Measurements from ENCODE around the gene WASHC2A. TPM values are rescaled to one million over a fixed set of nuclear protein-coding genes. Genes with fewer than 3 reads are reported as not detected.
"Not testable (repeated sequence)": the region's sequence is repeated elsewhere in the genome, so short reads cannot be mapped to it uniquely, and the experiment has no call there.

The WASHC2A gene
- total RNA-seq, 2 donors from 2014 or later = 41.2 to 55.5 TPM

GRCh38 chr10:50027195-50027594 is 40.6 kb upstream of the WASHC2A start:
- DNase-seq = no peak
- no peak for TF ChIP-seq CTCF (IDR thresholded peaks at IDR 0.05)
- Histone ChIP-seq H3K4me1 (no peaks in the 10 kb centered on the region), H3K9ac (ENCODE audit: low read depth in 2 of 2, low read length in 2 of 2) (no peak overlapping the region), H3K27ac (no peak overlapping the region), H3K4me3 (no peak overlapping the region), H3K27me3 (no peaks in the 10 kb centered on the region), H3K9me3 (no peaks in the 10 kb centered on the region), H3K36me3 (no peaks in the 10 kb centered on the region)
- intact Hi-C loops (cut with DNase I) = no loop called here

DNA sequence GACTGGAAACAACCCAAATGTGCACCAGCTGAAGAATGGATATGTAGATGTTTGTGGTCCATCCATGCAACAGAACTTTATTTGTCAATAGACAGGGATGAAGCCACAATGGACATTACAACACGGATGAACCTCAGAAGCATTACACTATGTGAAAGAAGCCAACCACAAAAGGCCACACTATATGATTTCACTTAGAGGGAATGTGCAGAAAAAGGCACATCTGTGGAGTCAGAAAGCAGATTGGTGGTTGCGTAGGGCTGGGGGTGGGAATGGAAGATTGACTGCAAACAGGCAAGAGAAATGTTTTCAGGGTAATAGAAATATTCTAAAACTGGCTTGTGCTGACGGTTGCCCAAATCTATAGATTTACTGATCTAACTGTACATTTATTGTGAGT is 34.3 kb upstream of the WASHC2A start:
- H3K4me3 ChIP-seq = no peak overlapping the region
- no peak for TF ChIP-seq CTCF (IDR thresholded peaks at IDR 0.05)
- H3K27ac ChIP-seq = no peak overlapping the region
- H3K27me3 ChIP-seq = no peaks in the 10 kb centered on the region
- H3K4me1 ChIP-seq = no peaks in the 10 kb centered on the region
- intact Hi-C loops (cut with DNase I) = loop anchor here (10.0 kb wide), 1 partner anchor 611 kb away; no protein-coding TSS in a partner anchor
- DNase-seq = no peak
- no peak overlapping the region for H3K9ac ChIP-seq (ENCODE audit: low read depth in 2 of 2, low read length in 2 of 2)
- no peaks in the 10 kb centered on the region for H3K9me3 ChIP-seq
- no peaks in the 10 kb centered on the region for H3K36me3 ChIP-seq

GRCh38 chr10:50035337-50035736 is 32.4 kb upstream of the WASHC2A start:
- DNase-seq; H3K4me3 ChIP-seq; H3K9ac ChIP-seq (ENCODE audit: low read depth in 2 of 2, low read length in 2 of 2); H3K9me3 ChIP-seq; H3K36me3 ChIP-seq; H3K4me1 ChIP-seq; H3K27me3 ChIP-seq; H3K27ac ChIP-seq: not testable (repeated sequence)
- intact Hi-C loops (cut with DNase I) = loop anchor here (10.0 kb wide), 1 partner anchor 609 kb away; no protein-coding TSS in a partner anchor

GRCh38 chr10:50044941-50045664 is 22.7 kb upstream of the WASHC2A start:
- intact Hi-C loops (cut with DNase I) = no loop called here

GRCh38 chr10:50046457-50046856 is 21.3 kb upstream of the WASHC2A start:
- H3K9me3 ChIP-seq; DNase-seq; H3K27me3 ChIP-seq; H3K36me3 ChIP-seq; H3K27ac ChIP-seq; H3K9ac ChIP-seq (ENCODE audit: low read depth in 2 of 2, low read length in 2 of 2); intact Hi-C loops (cut with DNase I); H3K4me3 ChIP-seq; H3K4me1 ChIP-seq: not testable (repeated sequence)

More at GRCh38 chr10:50044941-50045664, 22.7 kb upstream of the WASHC2A start:
- H3K9me3 ChIP-seq = no peaks in the 10 kb centered on the region
- no peak for TF ChIP-seq CTCF (IDR thresholded peaks at IDR 0.05)
- H3K4me3 ChIP-seq = no peak overlapping the region
- no peak overlapping the region for H3K9ac ChIP-seq (ENCODE audit: low read depth in 2 of 2, low read length in 2 of 2)
- H3K4me1 ChIP-seq = no peaks in the 10 kb centered on the region
- H3K27ac ChIP-seq = no peak overlapping the region
- DNase-seq = no peak
- H3K27me3 ChIP-seq = no peaks in the 10 kb centered on the region
- no peaks in the 10 kb centered on the region for H3K36me3 ChIP-seq

- H3K27ac ChIP-seq; H3K36me3 ChIP-seq; H3K9me3 ChIP-seq; H3K27me3 ChIP-seq; H3K9ac ChIP-seq (ENCODE audit: low read depth in 2 of 2, low read length in 2 of 2); DNase-seq; H3K4me3 ChIP-seq; intact Hi-C loops (cut with DNase I); H3K4me1 ChIP-seq: not testable (repeated sequence)
Measured at GRCh38 chr10:50047594-50047993, 20.2 kb upstream of the WASHC2A start.

GRCh38 chr10:50051995-50052660 is 15.6 kb upstream of the WASHC2A start:
- H3K9me3 ChIP-seq; H3K4me1 ChIP-seq; H3K27ac ChIP-seq; H3K4me3 ChIP-seq; H3K9ac ChIP-seq (ENCODE audit: low read depth in 2 of 2, low read length in 2 of 2); H3K36me3 ChIP-seq; intact Hi-C loops (cut with DNase I); H3K27me3 ChIP-seq; DNase-seq: not testable (repeated sequence)

DNA sequence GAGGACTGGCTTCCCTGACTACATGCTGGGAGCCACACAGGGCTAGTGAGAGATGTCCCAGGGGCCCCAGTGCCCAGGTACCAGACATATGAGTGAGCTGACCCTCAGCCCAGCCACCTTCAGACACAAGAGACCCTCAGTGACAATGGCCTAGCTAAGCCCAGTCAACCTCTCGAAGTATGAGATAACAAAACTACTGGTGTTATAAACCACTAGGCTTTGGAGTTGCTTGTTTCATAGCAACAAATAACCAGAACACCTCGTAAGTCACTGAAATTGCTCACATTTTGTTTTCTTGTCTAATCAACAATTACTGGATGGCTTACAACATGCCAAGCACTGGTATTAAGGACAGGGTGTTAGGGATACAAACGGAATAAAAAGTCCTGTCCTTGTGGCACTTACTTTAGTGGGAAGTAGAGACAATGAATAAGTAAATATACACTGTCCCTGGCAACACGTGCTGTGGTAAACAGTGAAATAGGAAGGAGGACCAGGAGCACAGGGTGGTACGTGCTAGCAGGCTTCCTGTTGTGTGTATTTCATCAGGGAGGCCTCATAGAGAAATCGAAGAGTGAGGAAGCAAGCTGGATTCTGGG is 14.9 kb upstream of the WASHC2A start:
- not testable (repeated sequence) for DNase-seq, H3K36me3 ChIP-seq

DNA sequence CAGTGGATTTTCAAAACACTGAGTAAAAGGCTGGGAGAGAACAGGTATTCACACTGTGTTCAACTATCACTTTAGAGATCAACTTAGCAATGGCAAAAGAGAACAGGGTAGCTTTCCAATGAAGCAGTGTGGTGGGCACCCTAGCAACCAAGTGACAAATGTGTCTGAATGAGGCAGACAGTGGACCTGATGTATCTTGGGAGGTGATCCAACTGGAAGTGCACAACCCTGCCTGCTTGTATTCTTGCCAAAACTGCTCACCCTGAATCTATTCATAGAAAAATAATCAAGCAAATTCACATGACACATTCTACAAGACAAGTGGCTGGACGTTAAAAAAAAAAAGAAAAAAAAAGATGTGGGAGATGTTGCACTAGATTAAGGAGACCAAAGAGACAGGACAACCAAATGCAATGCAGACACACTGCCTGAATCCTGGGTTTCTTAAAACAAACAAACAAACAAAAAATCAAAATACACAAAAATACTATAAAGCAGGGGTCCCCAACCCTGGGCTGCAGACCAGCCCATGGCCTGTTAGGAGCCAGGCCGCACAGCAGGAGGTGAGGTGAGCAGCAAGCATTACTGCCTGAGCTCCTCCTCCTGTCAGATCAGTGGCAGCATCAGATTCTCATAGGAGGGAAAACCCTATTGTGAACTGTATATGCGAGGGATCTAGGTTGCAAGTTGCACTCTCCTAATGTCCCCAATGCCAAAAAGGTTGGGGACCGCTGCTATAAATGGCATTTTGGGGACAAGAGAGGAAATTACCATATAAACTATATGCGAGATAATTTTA is 12.1 kb upstream of the WASHC2A start:
- H3K36me3 ChIP-seq; H3K4me3 ChIP-seq; DNase-seq; intact Hi-C loops (cut with DNase I); H3K9me3 ChIP-seq; H3K27ac ChIP-seq; H3K27me3 ChIP-seq; H3K4me1 ChIP-seq; H3K9ac ChIP-seq (ENCODE audit: low read depth in 2 of 2, low read length in 2 of 2): not testable (repeated sequence)

More for the DNA sequence above, 14.9 kb upstream of the WASHC2A start:
- H3K9me3 ChIP-seq; H3K9ac ChIP-seq (ENCODE audit: low read depth in 2 of 2, low read length in 2 of 2); H3K4me3 ChIP-seq; H3K4me1 ChIP-seq; intact Hi-C loops (cut with DNase I); H3K27ac ChIP-seq; H3K27me3 ChIP-seq: not testable (repeated sequence)

- H3K36me3 ChIP-seq; intact Hi-C loops (cut with DNase I); H3K27me3 ChIP-seq; DNase-seq; H3K4me1 ChIP-seq; H3K27ac ChIP-seq; H3K4me3 ChIP-seq; H3K9me3 ChIP-seq; H3K9ac ChIP-seq (ENCODE audit: low read depth in 2 of 2, low read length in 2 of 2): not testable (repeated sequence)
Measured at GRCh38 chr10:50056654-50057053, 11.1 kb upstream of the WASHC2A start.
